HepG2 (cell line): Measurements from ENCODE around the gene LATS2. TPM values are rescaled to one million over a fixed set of nuclear protein-coding genes. Genes with fewer than 3 reads are reported as not detected.
A peak's percentile ranks its signal among the peaks of the same experiment; 100 is the strongest.

Experiments
- ASH2L ChIP-seq: fragments of 300-600, 200-600 bp; sonication (generic); IDR thresholded peaks from 2 replicates; pipeline ENCODE4 v1.7.0; 2017; ENCODE audit warnings: low read depth, mild to moderate bottlenecking, moderate library complexity, mixed read lengths, low read length; ENCODE audit not compliant: insufficient read length
- CBX2 ChIP-seq, 2 experiments: fragments of 200-600 bp in 1 of 2; sonication (generic); formaldehyde crosslinking in 1 of 2; IDR thresholded peaks; 2 replicates each; pipeline versions ENCODE4 v1.7.0 to v1.8.1; 2018 to 2022; ENCODE audit warnings: low read depth in 2 of 2, low read length in 1 of 2, mild to moderate bottlenecking in 1 of 2, missing genetic modification reagents in 1 of 2
- DMTF1 ChIP-seq: sonication (generic); formaldehyde crosslinking; IDR thresholded peaks from 2 replicates; pipeline ENCODE4 v1.4.0; 2020; ENCODE audit warnings: mild to moderate bottlenecking, missing genetic modification reagents
- FOSL2 ChIP-seq: sonication (generic); formaldehyde crosslinking; IDR thresholded peaks from 2 replicates; pipeline ENCODE4 v1.4.0; 2020; ENCODE audit warnings: missing genetic modification reagents
- HMG20A ChIP-seq: IDR thresholded peaks from 2 replicates; pipeline ENCODE4 v1.6.1; 2016; ENCODE audit warnings: borderline replicate concordance
- KLF11 ChIP-seq: IDR thresholded peaks from 2 replicates; pipeline ENCODE4 v1.6.1; 2016; ENCODE audit warnings: missing compliant biosample characterization
- MAFK ChIP-seq, 2 experiments: IDR thresholded peaks in 1 of 2; conservative IDR thresholded peaks in 1 of 2; 2 replicates each; pipeline ENCODE4 v1.6.1; 2011; ENCODE audit warnings: improper control_type of control experiment in 2 of 2, low read length in 2 of 2
- MTA1 ChIP-seq: sonication (generic); formaldehyde crosslinking; IDR thresholded peaks from 2 replicates; pipeline ENCODE4 v1.4.0; 2020; ENCODE audit warnings: missing genetic modification reagents, mild to moderate bottlenecking, borderline replicate concordance
- MYC ChIP-seq: sonication (generic); formaldehyde crosslinking; IDR thresholded peaks from 2 replicates; pipeline ENCODE4 v1.9.0; 2021; ENCODE audit warnings: missing genetic modification reagents, borderline replicate concordance
- MYNN ChIP-seq: sonication (generic); formaldehyde crosslinking; IDR thresholded peaks from 2 replicates; pipeline ENCODE4 v1.4.0; 2020; ENCODE audit warnings: mild to moderate bottlenecking, low read depth, missing genetic modification reagents
- MZF1 ChIP-seq: sonication (generic); formaldehyde crosslinking; IDR thresholded peaks from 2 replicates; pipeline ENCODE4 v1.8.1; 2023; ENCODE audit warnings: mild to moderate bottlenecking, missing genetic modification reagents, borderline replicate concordance
- NFKB2 ChIP-seq: sonication (generic); formaldehyde crosslinking; IDR thresholded peaks from 2 replicates; pipeline ENCODE4 v1.4.0; 2020; ENCODE audit warnings: missing genetic modification reagents, borderline replicate concordance
- RXRB ChIP-seq: IDR thresholded peaks from 2 replicates; pipeline ENCODE4 v1.6.1; 2016; ENCODE audit warnings: borderline replicate concordance, missing genetic modification reagents, missing compliant biosample characterization
- SAP130 ChIP-seq: IDR thresholded peaks from 2 replicates; pipeline ENCODE4 v1.6.1; 2016; ENCODE audit warnings: low read depth
- ZNF510 ChIP-seq: sonication (generic); formaldehyde crosslinking; IDR thresholded peaks from 2 replicates; pipeline ENCODE4 v1.4.0; 2020; ENCODE audit warnings: low read depth, mild to moderate bottlenecking, missing genetic modification reagents
- ZNF713 ChIP-seq: sonication (generic); formaldehyde crosslinking; IDR thresholded peaks from 2 replicates; pipeline ENCODE4 v1.4.0; 2020; ENCODE audit warnings: mild to moderate bottlenecking, missing genetic modification reagents
- ZNF777 ChIP-seq: sonication (generic); formaldehyde crosslinking; IDR thresholded peaks from 2 replicates; pipeline ENCODE4 v1.4.0; 2020; ENCODE audit warnings: missing genetic modification reagents
- ZNF879 ChIP-seq: sonication (generic); formaldehyde crosslinking; IDR thresholded peaks from 2 replicates; pipeline ENCODE4 v1.8.1; 2023; ENCODE audit warnings: missing genetic modification reagents
- polyA plus RNA-seq, 8 experiments: library from polyadenylated mRNA; depleted of rRNA in 3 of 8; stranded (reverse) in 7 of 8; unstranded in 1 of 8; fragments of >200 nt; fragmentation: Illumina TruSeq in 4 of 8; extraction: Trizol in 4 of 8; gene quantifications; 2 replicates each; pipeline versions ENCODE4 v1.2.1 to v1.2.3, GENCODE V29; 2011 to 2016; ENCODE audit warnings: low read depth in 4 of 8, missing spikeins in 1 of 8, mixed read lengths in 1 of 8; ENCODE audit not compliant: insufficient read depth in 1 of 8
- total RNA-seq, 5 experiments: library from RNA; depleted of rRNA; stranded (reverse); fragments of >200 nt; fragmentation: Illumina TruSeq; extraction: Trizol; gene quantifications; 2 replicates each; pipeline ENCODE4 v1.2.3, GENCODE V29; 2016; ENCODE audit warnings: low read depth in 1 of 5
- TF ChIP-seq, protein P1 (sequence below): fragments of 450-650 bp; IDR thresholded peaks from 2 replicates; pipeline ENCODE4 v1.6.1; 2016
- TF ChIP-seq, protein P2 (sequence below), 2 experiments: sonication (generic) in 1 of 2; formaldehyde crosslinking in 1 of 2; IDR thresholded peaks; 2 replicates each; pipeline versions ENCODE4 v1.5.1 to v1.6.1; 2011 to 2020; ENCODE audit warnings: borderline replicate concordance in 1 of 2, low read depth in 1 of 2, low read length in 1 of 2, mild to moderate bottlenecking in 1 of 2, missing genetic modification reagents in 1 of 2, moderate library complexity in 1 of 2
- TF ChIP-seq, protein P3 (sequence below): sonication (generic); formaldehyde crosslinking; conservative IDR thresholded peaks from 2 replicates; pipeline ENCODE4 v1.4.0; 2020; ENCODE audit warnings: missing genetic modification reagents

The LATS2 gene
- total and polyA plus RNA-seq, 2 of the 13 experiments (the other 11 are each of a cell fraction or from before 2014, with no cell fraction given) = 7.3 to 8.5 TPM

- TF ChIP-seq DMTF1 (CRISPR knock-in tag) (no peak), RXRB (CRISPR knock-in tag) (0 out of 2 replicates have a peak, but pooled peaks have one; percentile 42), MYC (peak; percentile 82; the same call in 1 of the 2 replicates), ZNF777 (CRISPR knock-in tag) (no peak), MAFK (conservative IDR thresholded peaks at IDR 0.05 in 1 of 2, IDR thresholded peaks at IDR 0.05 in 1 of 2; ENCODE audit: low read length in 2 of 2) (no peak), MYNN (no peak), SAP130 (CRISPR knock-in tag) (peak; percentile 78), ZNF879 (0 out of 2 replicates have a peak, but pooled peaks have one; percentile 4), MZF1 (CRISPR knock-in tag) (no peak), ZNF510 (no peak), FOSL2 (CRISPR knock-in tag) (peak; percentile 70), ZNF713 (CRISPR knock-in tag) (no peak), NFKB2 (CRISPR knock-in tag) (peak; percentile 57; the same call in 1 of the 2 replicates), KLF11 (CRISPR knock-in tag) (0 out of 2 replicates have a peak, but pooled peaks have one; percentile 61), CBX2 (IDR thresholded peaks at IDR 0.05; ENCODE audit: low read depth, low read length) (no peak), CBX2 (CRISPR knock-in tag; IDR thresholded peaks at IDR 0.05; ENCODE audit: low read depth) (no peak), HMG20A (CRISPR knock-in tag) (peak; percentile 38; the same call in 1 of the 2 replicates), ASH2L (peak; percentile 89), MTA1 (CRISPR knock-in tag) (peak; percentile 55; the same call in 1 of the 2 replicates)
- TF ChIP-seq, protein P1, sequence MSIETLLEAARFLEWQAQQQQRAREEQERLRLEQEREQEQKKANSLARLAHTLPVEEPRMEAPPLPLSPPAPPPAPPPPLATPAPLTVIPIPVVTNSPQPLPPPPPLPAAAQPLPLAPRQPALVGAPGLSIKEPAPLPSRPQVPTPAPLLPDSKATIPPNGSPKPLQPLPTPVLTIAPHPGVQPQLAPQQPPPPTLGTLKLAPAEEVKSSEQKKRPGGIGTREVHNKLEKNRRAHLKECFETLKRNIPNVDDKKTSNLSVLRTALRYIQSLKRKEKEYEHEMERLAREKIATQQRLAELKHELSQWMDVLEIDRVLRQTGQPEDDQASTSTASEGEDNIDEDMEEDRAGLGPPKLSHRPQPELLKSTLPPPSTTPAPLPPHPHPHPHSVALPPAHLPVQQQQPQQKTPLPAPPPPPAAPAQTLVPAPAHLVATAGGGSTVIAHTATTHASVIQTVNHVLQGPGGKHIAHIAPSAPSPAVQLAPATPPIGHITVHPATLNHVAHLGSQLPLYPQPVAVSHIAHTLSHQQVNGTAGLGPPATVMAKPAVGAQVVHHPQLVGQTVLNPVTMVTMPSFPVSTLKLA = peak; percentile 38
- TF ChIP-seq, protein P2, sequence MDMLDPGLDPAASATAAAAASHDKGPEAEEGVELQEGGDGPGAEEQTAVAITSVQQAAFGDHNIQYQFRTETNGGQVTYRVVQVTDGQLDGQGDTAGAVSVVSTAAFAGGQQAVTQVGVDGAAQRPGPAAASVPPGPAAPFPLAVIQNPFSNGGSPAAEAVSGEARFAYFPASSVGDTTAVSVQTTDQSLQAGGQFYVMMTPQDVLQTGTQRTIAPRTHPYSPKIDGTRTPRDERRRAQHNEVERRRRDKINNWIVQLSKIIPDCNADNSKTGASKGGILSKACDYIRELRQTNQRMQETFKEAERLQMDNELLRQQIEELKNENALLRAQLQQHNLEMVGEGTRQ (IDR thresholded peaks at IDR 0.05; ENCODE audit: low read depth, low read length) = peak; percentile 52; the same call in 1 of the 2 replicates
- TF ChIP-seq, protein P2 (CRISPR knock-in tag; IDR thresholded peaks at IDR 0.05; ENCODE audit: borderline replicate concordance) = peak; percentile 64; the same call in 1 of the 2 replicates
- TF ChIP-seq, protein P3, sequence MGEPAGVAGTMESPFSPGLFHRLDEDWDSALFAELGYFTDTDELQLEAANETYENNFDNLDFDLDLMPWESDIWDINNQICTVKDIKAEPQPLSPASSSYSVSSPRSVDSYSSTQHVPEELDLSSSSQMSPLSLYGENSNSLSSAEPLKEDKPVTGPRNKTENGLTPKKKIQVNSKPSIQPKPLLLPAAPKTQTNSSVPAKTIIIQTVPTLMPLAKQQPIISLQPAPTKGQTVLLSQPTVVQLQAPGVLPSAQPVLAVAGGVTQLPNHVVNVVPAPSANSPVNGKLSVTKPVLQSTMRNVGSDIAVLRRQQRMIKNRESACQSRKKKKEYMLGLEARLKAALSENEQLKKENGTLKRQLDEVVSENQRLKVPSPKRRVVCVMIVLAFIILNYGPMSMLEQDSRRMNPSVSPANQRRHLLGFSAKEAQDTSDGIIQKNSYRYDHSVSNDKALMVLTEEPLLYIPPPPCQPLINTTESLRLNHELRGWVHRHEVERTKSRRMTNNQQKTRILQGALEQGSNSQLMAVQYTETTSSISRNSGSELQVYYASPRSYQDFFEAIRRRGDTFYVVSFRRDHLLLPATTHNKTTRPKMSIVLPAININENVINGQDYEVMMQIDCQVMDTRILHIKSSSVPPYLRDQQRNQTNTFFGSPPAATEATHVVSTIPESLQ = 0 out of 2 replicates have a peak, but pooled peaks have one; percentile 29
These were observed 46.8 kb downstream of the LATS2 start (continued) for GRCh38 chr13:21014502-21015170.
